Hematopoietic multipotent progenitor cell treated with erythropoietin and hydrocortisone succinate and interleukin-3 and kit ligand, for 15 days (in vitro differentiated cells): ENCODE results near the gene GP1BA.
"Not testable (repeated sequence)": the region's sequence is repeated elsewhere in the genome, so short reads cannot be mapped to it uniquely, and the experiment has no call there.

Experiments used
- DNase-seq: peaks from one replicate; pipeline ENCODE4 v3.0.0-alpha.2; 2015; ENCODE audit warnings: low spot score

Gene GP1BA

GRCh38 chr17:4901648-4902344, 30.3 kb upstream of the GP1BA start:
- peak; percentile 41 for DNase-seq

- DNase-seq, result no peak
Observed at GRCh38 chr17:4902540-4902939, 29.5 kb upstream of the GP1BA start.

GRCh38 chr17:4903051-4903818, 28.8 kb upstream of the GP1BA start, which contains the start of gene CHRNE:
CHRNE (minus strand) TSS chr17:4903098; CDS start chr17:4903063, 35 bp downstream.
- DNase-seq, result peak; percentile 84

- not testable (repeated sequence) for DNase-seq
Observed at GRCh38 chr17:4906642-4907041, 25.4 kb upstream of the GP1BA start.

- DNase-seq, result no peak
Observed at GRCh38 chr17:4908301-4908700, 23.8 kb upstream of the GP1BA start.

GRCh38 chr17:4908711-4909496, 23.2 kb upstream of the GP1BA start:
- peak; percentile 73 for DNase-seq

DNA sequence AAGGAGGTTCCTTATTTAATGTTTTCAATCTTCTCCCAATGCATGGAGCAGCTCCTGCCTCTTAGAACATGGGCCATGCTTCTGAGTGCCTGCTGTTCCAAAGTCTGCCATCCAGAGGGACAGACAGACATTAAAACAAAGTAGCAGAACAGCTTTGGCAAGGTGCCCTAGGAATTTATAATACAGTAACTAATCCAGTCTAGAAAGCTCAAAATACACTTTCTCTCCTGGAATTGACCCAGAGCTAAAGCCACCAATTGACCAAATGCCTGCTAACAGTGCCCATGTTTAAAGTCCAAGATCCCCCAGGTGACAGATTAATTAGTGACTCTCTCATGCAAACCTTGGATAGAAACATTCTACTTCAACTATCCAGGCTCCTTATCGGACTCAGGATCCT, 18.1 kb upstream of the GP1BA start:
- DNase-seq, result no peak

- DNase-seq, result not testable (repeated sequence)
Observed at GRCh38 chr17:4914551-4914950, 17.5 kb upstream of the GP1BA start.

- no peak for DNase-seq
Observed at GRCh38 chr17:4919511-4920047, 12.5 kb upstream of the GP1BA start.

- no peak for DNase-seq
Observed at GRCh38 chr17:4920351-4921048, 11.6 kb upstream of the GP1BA start.

DNA sequence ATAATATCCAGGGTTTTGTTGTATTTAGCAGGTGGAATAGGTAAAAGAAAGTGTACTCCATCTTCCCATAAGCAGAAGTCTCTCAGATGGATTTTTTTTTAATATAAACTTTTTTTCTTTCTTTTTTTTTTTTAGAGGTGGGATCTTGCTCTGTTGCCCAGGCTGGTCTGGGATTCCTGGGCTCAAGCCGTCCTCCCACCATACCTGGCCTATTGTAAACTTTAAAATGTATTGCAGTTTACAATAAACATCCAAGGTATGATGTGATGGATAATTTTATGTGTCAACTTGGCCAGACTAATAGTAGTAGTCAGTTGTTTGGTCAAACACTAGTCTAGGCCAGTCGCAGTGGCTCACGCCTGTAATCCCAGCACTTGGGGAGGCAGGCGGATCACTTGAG, 10.8 kb upstream of the GP1BA start:
- DNase-seq, result no peak

- not testable (repeated sequence) for DNase-seq
Observed at GRCh38 chr17:4926577-4927335, 5.3 kb upstream of the GP1BA start.

- no peak for DNase-seq
Observed at GRCh38 chr17:4928881-4929280, 3.2 kb upstream of the GP1BA start.

DNA sequence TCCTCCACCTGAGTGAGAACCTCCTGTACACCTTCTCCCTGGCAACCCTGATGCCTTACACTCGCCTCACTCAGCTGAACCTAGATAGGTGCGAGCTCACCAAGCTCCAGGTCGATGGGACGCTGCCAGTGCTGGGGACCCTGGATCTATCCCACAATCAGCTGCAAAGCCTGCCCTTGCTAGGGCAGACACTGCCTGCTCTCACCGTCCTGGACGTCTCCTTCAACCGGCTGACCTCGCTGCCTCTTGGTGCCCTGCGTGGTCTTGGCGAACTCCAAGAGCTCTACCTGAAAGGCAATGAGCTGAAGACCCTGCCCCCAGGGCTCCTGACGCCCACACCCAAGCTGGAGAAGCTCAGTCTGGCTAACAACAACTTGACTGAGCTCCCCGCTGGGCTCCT, 679 bp downstream of the GP1BA start:
- DNase-seq, result no peak

- DNase-seq, result no peak
Observed at GRCh38 chr17:4933646-4934045, 1.6 kb downstream of the GP1BA start.

GRCh38 chr17:4934173-4934979, 2.3 kb downstream of the GP1BA start:
- no peak for DNase-seq

DNA sequence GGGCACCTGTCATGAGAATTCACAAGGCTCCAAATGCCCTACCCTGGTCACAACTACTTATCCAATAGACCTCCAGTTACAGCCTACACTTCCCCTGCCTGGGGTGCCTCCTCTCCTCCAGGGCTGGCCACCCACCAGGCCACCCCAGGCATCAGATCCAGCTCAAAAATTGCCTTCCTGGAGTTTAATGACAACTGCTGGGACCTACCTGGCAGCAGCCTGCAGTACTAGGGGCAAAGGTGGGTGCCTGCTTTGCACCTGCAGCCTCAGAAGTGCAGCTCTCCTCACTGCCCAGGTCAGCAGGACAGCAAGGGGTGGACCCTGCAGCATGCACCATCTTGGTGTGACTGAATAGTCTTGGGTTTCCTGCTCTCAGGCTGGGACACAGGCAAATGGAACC, 3.6 kb downstream of the GP1BA start:
- no peak for DNase-seq

DNA sequence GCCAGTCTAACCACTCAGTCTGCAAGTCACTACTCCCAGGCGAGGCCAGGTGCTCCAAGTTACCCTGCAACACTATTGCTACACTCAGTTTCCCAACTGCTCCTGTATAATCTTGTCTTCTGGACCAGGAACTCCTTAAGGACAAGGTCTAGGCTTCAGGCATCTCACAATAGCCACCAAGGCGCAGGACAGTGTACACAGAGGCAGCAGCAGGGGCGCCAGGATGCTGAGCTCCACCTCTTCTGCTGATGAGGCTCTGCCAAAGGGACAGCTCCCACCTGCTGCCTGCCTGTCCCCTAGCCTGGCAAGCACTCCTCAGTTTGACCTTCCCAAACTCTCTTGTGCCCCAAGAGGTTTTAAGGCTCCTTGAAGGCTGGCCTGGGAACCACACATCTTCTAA, 4.4 kb downstream of the GP1BA start:
- DNase-seq, result no peak

DNA sequence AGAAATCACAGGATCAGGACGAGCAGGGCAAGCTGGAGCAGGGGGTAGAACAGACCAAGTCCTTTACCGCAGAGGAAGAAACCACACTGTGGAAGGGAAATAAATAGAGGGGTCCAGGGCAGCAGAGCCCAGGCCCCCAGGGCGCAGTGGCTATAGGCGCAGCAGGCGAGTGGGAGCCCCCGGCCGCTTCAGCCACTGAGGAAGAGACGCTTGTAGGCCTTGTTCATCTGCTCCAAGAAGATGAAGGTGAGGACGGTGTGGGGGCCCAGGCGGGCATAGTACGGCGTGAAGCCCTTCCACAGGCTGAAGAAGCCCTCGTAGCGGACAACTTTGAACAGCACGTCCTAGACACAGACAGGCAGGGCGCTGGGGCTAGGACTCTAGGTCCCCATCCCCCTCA, 5.5 kb downstream of the GP1BA start:
- no peak for DNase-seq

- no peak for DNase-seq
Observed at GRCh38 chr17:4938069-4938491, 6.0 kb downstream of the GP1BA start.
